Measurements from ENCODE around the gene DNAJC8. TPM values are rescaled to one million over a fixed set of nuclear protein-coding genes. Genes with fewer than 3 reads are reported as not detected.

Gene DNAJC8
- total RNA-seq, 1 experiment from 2014 or later = 60.0 TPM

- Mint-ChIP-seq H3K36me3 (ENCODE audit: insufficient read depth, unreplicated experiment) (peaks cover 16% of the 10 kb centered on the region), H3K9me3 (ENCODE audit: unreplicated experiment) (no peaks in the 10 kb centered on the region), H3K27me3 (ENCODE audit: insufficient read depth, unreplicated experiment) (no peaks in the 10 kb centered on the region), H3K4me3 (ENCODE audit: unreplicated experiment) (peak overlapping the region; percentile 92), H3K4me1 (ENCODE audit: insufficient read depth, unreplicated experiment) (no peaks in the 10 kb centered on the region), H3K27ac (ENCODE audit: low read depth, unreplicated experiment) (peak overlapping the region; percentile 99)
- BruUV-seq (replicated peaks) = no TSS peak
- CTCF ChIA-PET = interaction anchor here (0.7 to 0.8 kb wide), 2 partner anchors 30 to 338 kb away, joined by 3 to 4 read pairs; no protein-coding TSS in a partner anchor
- TF ChIP-seq CTCF (IDR thresholded peaks at IDR 0.05; ENCODE audit: unreplicated experiment) = no peak
- intact Hi-C loops (cut with micrococcal nuclease) = no loop called here
- POLR2A ChIA-PET = interaction anchor here (1.1 to 11.6 kb wide), 2 partner anchors 13 to 27 kb away, joined by 5 to 314 read pairs; no protein-coding TSS in a partner anchor
- no peak for DNase-seq (ENCODE audit: unreplicated experiment)
Observed at GRCh38 chr1:28233264-28233606, 406 bp upstream of the DNAJC8 start.

DNA sequence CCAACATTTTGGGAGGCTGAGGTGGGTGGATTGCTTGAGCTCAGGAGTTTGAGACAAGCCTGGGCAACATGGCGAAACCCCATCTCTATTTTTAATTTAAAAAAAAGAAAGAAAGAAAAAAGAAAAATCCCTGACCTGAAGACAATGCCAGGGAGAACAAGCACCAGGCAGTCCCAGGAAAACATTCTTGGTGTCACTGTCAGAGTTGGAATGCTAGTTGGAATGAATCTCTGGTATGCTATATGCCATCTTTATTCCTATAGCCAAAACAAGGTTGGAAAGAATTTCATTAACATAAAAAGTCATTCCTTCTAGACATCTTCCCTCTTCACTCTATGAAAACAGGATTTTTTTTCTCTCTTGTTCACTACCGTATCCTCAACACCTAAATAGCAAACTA is 2.8 kb downstream of the DNAJC8 start:
- Mint-ChIP-seq H3K9me3 (ENCODE audit: unreplicated experiment) (no peaks in the 10 kb centered on the region), H3K4me3 (ENCODE audit: unreplicated experiment) (no peak overlapping the region), H3K27ac (ENCODE audit: low read depth, unreplicated experiment) (no peak overlapping the region), H3K4me1 (ENCODE audit: insufficient read depth, unreplicated experiment) (no peaks in the 10 kb centered on the region), H3K36me3 (ENCODE audit: insufficient read depth, unreplicated experiment) (peaks cover 49% of the 10 kb centered on the region), H3K27me3 (ENCODE audit: insufficient read depth, unreplicated experiment) (no peaks in the 10 kb centered on the region)
- CTCF ChIA-PET = interaction anchor here (0.6 to 0.7 kb wide), 2 partner anchors 13 to 94 kb away, joined by 3 to 5 read pairs; no protein-coding TSS in a partner anchor
- intact Hi-C loops (cut with micrococcal nuclease) = no loop called here
- DNase-seq (ENCODE audit: unreplicated experiment) = no peak
- BruUV-seq (replicated peaks) = no TSS peak
- no peak for TF ChIP-seq CTCF (IDR thresholded peaks at IDR 0.05; ENCODE audit: unreplicated experiment)
- POLR2A ChIA-PET = interaction anchor here (0.9 to 11.6 kb wide), 4 partner anchors 11 to 141 kb away, joined by 3 to 314 read pairs (median 4); partner anchors contain the start of gene EYA3

- Mint-ChIP-seq H3K27ac (ENCODE audit: low read depth, unreplicated experiment) (no peak overlapping the region), H3K4me1 (ENCODE audit: insufficient read depth, unreplicated experiment) (no peaks in the 10 kb centered on the region), H3K27me3 (ENCODE audit: insufficient read depth, unreplicated experiment) (no peaks in the 10 kb centered on the region), H3K36me3 (ENCODE audit: insufficient read depth, unreplicated experiment) (peaks cover 58% of the 10 kb centered on the region), H3K4me3 (ENCODE audit: unreplicated experiment) (no peak overlapping the region), H3K9me3 (ENCODE audit: unreplicated experiment) (no peaks in the 10 kb centered on the region)
- CTCF ChIA-PET = no interaction called here
- no peak for DNase-seq (ENCODE audit: unreplicated experiment)
- no peak for TF ChIP-seq CTCF (IDR thresholded peaks at IDR 0.05; ENCODE audit: unreplicated experiment)
- intact Hi-C loops (cut with micrococcal nuclease) = no loop called here
- POLR2A ChIA-PET = interaction anchor here (0.9 to 11.6 kb wide), 3 partner anchors 10 to 140 kb away, joined by 3 to 314 read pairs (median 5); partner anchors contain the start of gene EYA3
- BruUV-seq (replicated peaks) = no TSS peak
Observed at GRCh38 chr1:28229089-28229488, 3.7 kb downstream of the DNAJC8 start.

- Mint-ChIP-seq H3K9me3 (ENCODE audit: unreplicated experiment) (no peaks in the 10 kb centered on the region), H3K4me1 (ENCODE audit: insufficient read depth, unreplicated experiment) (peaks cover 9% of the 10 kb centered on the region), H3K27ac (ENCODE audit: low read depth, unreplicated experiment) (no peak overlapping the region), H3K4me3 (ENCODE audit: unreplicated experiment) (no peak overlapping the region), H3K27me3 (ENCODE audit: insufficient read depth, unreplicated experiment) (no peaks in the 10 kb centered on the region), H3K36me3 (ENCODE audit: insufficient read depth, unreplicated experiment) (peaks cover 74% of the 10 kb centered on the region)
- ChIA-PET CTCF (interaction anchor here (0.7 to 6.4 kb wide), 5 partner anchors 19 to 356 kb away, joined by 3 to 123 read pairs (median 4); partner anchors contain the start of gene EYA3), POLR2A (interaction anchor here (0.7 to 2.0 kb wide), 10 partner anchors 9 to 125 kb away, joined by 3 to 8 read pairs (median 4); partner anchors contain the start of genes ATP5IF1 and EYA3)
- no TSS peak for BruUV-seq (replicated peaks)
- no peak for TF ChIP-seq CTCF (IDR thresholded peaks at IDR 0.05; ENCODE audit: unreplicated experiment)
- DNase-seq (ENCODE audit: unreplicated experiment) = no peak
- intact Hi-C loops (cut with micrococcal nuclease) = no loop called here
Observed at GRCh38 chr1:28213315-28213714, 19.5 kb downstream of the DNAJC8 start.

Measured in MCF 10A (cell line).